ENCODE data around the gene TSC22D3.

- TF ChIP-seq POLR2A (IDR thresholded peaks at IDR 0.05) (no peak), CTCF (IDR thresholded peaks at IDR 0.05) (no peak), EP300 (IDR thresholded peaks at IDR 0.05) (no peak), POLR2AphosphoS5 (IDR thresholded peaks at IDR 0.05) (no peak)
These were observed 47.1 kb downstream of the TSC22D3 start for GRCh38 chrX:107728371-107729099.

Measured in upper lobe of left lung (tissue), 4 donors.